ENCODE data around the gene DNAH17. TPM values are rescaled to one million over a fixed set of nuclear protein-coding genes. Genes with fewer than 3 reads are reported as not detected.

Gene DNAH17
- total RNA-seq, 1 donor from 2014 or later = under 0.01 TPM

DNA sequence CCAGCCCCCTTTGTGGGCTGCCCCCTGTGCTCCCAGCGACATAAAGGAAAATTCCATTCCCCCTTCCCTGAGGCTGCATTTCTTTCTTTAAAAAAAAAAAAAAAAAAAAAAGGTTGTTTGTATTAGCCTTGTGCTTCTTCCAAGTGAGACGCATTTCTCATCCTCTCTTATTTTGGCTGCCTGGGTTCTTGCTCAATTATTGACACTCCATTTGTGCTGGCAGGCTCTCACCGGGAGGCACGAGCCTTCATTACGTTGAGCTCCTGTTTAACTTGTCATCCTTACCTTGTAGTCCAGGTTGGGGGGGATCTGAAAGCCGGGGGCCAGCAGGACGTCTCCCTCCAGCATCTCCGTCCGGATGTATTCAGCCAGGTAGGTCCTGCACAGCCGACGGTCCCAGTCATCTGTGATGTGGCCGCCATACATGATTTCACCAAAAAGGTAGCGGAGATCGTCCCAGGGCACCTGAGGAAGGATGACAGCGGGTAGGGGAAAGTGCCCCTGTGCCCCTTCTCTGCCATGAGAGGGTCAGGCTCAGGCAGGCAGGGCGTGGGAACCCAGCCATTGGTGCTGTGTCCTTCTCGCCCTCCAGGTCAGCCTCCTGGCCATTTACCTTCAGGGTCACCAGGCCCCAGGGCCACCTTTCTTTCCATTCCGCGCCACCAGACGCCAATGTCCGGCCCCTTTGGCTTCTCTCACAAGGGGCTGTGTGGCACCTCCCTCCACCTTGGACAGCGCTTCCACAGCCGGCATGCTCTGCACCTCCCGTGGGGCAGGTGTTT is 148.2 kb downstream of the DNAH17 start:
- DNase-seq = no peak

DNA sequence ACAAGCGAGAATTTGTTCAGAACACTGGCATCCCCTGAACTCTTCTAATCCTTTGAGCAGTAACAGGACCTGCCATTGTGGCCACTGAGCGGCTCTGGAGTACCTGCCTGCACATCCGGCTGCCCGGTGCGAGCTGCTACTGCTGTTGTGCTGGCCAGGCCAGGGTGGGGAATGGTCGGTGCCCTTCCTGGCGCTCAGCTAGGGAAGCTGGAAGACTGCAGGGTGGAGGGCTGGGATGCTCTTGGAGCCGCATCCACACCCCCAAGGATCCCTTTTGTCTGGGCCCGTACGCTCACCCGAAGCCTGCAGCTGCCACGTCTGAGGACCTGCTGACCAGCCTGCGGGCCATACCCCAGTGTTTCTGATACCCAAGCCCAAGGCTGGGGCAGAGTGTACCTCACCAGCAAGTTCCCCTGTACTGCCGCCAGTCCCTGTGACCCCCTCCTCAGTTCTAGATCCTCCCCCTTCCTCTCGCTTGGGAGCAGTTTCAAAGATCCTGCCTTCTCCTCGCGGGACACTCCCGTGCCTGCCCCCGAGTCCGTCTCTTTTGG is 149.1 kb downstream of the DNAH17 start:
- no peak for DNase-seq

GRCh38 chr17:78427140-78427539 is 150.1 kb downstream of the DNAH17 start:
- no peak for DNase-seq

GRCh38 chr17:78426293-78426879 is 150.8 kb downstream of the DNAH17 start:
- DNase-seq = no peak

- DNase-seq = no peak
Observed at GRCh38 chr17:78425429-78425828, 151.8 kb downstream of the DNAH17 start.

GRCh38 chr17:78423961-78424675 is 153.1 kb downstream of the DNAH17 start:
- no peak for DNase-seq

DNA sequence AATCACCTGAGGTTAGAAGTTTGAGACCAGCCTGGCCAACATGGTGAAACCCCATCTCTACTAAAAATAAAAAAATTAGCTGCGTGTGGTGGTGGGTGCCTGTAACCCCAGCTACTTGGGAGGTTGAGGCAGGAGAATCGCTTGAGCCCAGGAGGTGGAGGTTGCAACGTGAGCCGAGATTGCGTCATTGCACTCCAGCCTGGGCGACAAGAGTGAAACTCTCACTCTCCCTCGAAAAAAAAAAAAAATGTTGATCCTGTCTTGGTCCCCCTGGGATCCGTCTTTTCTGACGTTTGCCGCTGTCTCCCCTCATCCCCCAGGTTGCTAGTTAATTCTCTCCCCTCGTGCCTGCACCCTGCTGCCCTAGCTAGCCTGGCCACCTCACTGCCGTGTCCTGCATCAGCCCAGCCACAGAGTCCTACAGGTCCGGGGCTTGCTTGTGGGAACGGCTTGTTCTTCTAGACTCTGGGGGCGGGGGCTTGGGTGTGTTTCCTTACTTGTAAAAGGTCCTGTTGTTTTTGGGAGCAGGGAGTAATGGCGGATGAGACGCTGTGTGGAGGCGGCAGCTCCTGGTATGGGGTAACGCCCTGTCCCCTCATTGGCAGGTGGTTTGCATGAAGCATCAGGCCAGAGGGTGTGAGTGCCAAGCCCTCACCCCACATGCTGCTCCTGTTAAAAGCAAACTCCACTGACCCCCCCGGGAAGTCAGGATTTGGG is 154.2 kb downstream of the DNAH17 start:
- no peak for DNase-seq

- no peak for DNase-seq
Observed at GRCh38 chr17:78422267-78422605, 155.0 kb downstream of the DNAH17 start.

DNA sequence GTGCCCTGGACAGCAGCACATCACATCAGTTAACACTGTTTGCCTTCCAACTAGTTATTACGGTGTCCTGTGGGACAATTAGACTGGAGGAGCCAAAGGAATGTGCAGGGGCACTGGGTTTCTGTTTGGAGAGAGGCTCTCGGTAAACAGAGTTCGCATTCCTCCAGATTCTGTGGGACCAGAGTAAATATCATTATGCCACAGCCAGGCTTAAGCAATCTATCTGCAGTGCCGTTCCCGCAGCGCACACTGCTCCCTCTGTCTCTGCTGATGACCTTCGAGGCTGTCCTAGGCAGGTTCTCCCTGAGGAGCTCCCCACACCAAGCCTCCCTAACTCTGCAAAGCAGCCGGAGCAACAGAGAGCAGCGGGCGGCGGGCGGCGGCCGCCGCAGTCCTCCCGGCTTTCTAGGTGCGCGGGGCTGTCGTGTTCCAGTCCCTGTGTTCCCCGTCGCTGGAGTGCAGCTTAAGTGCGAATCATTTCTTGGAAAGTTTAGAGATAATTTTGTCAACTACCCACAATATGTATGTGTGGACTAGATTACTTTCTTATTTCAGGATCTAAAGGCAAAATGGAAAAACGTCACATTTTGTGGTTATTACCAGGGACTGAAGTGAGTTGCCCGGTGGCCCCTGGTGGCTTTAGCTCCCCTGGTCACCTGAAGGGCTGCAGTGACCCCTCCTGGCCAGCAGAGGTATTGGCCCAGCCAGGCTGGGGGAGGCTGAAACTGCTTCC is 155.5 kb downstream of the DNAH17 start:
- DNase-seq = peak; percentile 34

GRCh38 chr17:78421084-78421533 is 156.1 kb downstream of the DNAH17 start:
- DNase-seq = no peak

DNA sequence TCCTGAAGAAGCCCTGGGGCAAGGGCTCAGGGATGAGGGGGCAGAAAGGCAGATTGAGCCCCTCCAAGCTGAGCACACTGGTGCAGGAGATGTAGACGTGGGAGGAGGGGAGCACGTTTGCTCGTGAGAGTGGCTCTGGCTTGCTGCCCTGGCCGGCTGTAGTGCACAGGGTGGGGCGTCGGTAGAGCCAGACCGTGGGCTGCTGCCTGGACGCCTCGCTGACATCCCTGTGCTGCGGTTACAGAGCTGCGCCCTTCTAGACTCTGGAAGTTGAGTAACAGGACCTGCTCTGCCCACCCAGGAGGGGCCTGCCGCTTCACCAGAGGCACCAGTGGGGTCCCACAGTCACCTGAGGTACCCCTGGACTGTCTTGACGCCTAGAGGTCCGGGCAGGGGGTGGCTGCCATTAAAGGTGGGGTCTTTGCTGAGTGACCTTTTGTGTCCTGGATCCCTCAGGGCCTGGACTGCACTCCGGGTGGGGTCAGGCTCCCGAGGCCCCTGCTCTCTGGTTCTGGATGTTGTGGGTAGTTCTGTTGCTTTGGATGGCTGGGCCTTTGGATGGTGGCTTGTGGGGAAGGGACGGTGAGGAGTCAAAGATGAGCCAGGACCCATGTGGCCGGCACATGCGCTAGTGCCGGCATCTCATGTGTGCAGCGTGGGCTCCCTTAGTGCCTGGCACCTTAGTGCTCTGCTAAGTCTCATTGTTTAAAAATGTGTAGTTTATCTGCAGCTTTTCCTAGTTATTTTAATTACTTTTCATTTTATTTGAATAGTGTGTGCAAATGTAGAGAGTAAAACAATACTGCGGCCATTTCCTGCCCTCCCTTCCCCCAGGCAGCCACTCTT is 157.0 kb downstream of the DNAH17 start:
- DNase-seq = no peak

DNA sequence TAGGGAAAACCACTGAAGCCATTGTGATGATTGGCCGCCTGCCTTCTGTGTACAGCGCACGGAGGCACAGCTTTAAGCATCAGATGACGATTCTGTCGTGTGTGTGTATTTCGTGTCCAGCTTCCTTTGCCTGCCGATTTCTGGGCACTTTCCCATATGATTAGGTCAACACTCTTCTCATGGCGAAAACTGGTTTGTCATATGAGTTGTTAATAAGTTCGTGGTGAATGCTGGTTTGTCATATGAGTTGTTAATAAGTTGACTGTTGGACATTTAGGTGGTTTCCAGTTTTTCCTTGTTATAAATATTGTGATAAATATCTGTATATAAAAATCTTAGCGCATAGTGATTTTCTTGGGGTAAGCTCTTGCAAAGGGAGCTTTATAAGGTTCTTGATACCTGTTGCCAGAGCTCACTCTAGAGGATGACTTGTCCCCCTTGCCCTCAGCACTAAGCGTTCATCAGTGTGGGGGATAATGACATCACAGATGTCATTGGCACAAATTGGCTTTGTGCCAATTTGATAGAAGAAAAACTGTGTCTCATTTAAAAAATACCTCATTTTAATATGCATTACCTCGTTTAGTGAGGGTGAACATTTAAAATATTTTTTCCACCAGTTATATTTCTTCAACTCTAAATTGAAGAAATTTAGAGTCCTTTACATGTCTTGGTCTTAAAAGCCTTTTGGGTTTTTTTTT is 158.7 kb downstream of the DNAH17 start:
- DNase-seq = no peak

- DNase-seq = no peak
Observed at GRCh38 chr17:78417531-78417909, 159.7 kb downstream of the DNAH17 start.

DNA sequence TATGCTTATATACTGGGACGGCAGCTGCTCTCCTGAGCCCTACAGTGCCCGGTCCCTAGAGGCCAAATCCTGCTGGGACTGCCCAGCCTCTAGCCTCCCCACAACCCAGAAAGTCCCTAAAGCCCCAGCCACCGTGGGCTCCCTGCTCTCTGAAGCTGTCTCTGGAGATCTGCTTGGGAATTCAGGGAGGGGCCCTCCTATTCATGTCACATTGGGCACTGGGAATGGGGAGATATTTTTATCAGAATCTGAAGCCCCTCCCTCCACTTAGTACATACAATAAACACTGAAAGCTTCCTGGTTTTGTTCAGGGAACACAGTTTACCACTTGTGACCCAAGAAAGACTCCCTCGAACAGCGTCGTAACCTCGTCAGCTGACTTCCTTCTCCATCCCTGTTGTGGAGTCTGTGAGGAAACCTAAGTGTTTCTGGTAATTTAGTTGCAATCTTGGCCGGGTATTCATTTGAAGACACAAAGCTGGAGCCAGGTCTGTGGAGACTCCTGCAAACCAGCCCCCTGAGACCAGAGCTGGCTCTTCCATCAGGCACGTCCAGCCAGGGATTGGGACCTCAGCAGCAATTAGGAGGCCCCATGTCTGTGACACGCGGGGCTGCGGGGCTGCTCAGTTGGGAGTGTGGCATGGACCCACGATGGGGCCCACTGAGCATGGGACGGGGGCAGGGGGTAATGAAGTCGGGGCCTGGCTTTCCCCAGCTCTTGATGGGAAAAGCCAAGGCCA is 160.2 kb downstream of the DNAH17 start:
- DNase-seq = no peak

DNA sequence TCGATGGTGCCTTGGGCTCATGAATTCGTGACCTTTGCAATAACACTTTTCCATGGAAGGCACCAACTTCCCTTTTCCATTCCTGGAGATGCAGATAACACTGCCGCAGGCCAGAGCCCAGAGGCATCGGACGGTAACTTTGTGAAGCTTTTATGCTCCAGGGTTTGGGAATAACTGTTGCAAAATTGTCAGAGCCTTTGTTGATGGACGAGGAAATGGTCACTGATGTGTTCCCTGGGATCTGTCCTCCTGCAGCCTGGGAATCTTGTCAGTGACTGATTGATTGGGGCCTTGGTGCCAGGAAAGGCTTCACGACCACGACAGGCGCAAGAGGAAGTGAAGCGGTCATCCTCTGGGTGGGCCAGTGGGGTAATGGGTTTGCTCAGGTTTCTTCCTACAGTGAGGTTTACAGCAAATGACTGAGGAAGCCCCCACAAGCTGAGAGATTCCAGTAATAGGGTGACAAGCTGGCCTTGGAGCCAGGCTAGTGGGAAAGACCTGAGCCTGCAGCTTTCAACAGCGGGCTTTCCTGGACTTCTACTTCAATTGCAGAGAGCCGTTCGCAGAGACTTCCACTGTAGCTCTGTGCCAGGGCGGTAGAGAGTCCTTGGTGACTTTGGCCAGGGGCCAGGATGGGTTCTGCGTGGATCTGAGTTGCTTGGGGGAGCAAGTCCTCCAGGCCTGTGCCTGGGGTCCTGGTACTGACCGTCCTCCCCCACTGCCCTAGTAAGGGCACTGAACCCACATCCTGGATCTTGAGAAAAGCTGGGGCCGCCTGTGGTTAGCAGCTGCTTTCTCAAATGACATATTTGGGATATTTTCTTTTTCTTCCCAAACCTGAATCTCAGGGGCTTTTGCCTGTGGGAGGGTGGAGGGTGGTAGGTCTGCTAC is 161.1 kb downstream of the DNAH17 start:
- DNase-seq = no peak

- no peak for DNase-seq
Observed at GRCh38 chr17:78414178-78415162, 162.7 kb downstream of the DNAH17 start.

GRCh38 chr17:78412403-78412802 is 164.8 kb downstream of the DNAH17 start:
- no peak for DNase-seq

Measured in occipital lobe (tissue), 2 donors.